Measurements from ENCODE around the gene ZNF205.

ZNF205 gene

DNA sequence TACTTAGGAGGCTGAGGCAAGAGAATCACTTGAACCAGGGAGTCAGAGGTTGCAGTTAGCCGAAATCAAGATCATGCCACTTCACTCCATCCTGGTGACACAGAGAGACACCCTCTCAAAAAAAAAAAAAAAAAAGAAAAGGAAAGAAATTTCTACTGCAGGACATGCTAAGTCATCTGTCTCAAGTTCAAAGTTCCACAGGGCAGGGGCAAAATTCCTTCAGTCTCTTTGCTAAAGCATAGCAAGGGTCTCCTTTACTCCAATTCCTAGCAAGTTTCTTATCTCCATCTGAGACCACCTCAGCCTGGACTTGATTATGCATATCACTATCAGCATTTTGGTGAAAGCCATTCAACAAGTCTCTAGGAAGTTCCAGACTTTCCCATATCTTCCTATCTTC is 27.9 kb upstream of the ZNF205 start:
- H3K36me3 ChIP-seq (ENCODE audit: control insufficient read depth in 2 of 2, insufficient read depth in 2 of 2, low read length in 2 of 2), result no peaks in the 10 kb centered on the region
- peaks cover 0 to 13% of the 10 kb centered on the region in 2 donors for H3K4me1 ChIP-seq (ENCODE audit: control insufficient read depth in 2 of 2, insufficient read depth in 2 of 2, low read length in 2 of 2)
- H3K27me3 ChIP-seq (ENCODE audit: control insufficient read depth in 2 of 2, insufficient read depth in 2 of 2, low read length in 2 of 2), result no peaks in the 10 kb centered on the region
- no peak overlapping the region for H3K4me3 ChIP-seq (ENCODE audit: low read length in 2 of 2)
- H3K27ac ChIP-seq (ENCODE audit: low read depth in 2 of 2, low read length in 2 of 2), result no peak overlapping the region
- H3K9ac ChIP-seq (ENCODE audit: low read depth in 1 of 2, low read length in 2 of 2), result no peak overlapping the region
- no peaks in the 10 kb centered on the region for H3K9me3 ChIP-seq (ENCODE audit: control insufficient read depth in 2 of 2, low read length in 2 of 2)

DNA sequence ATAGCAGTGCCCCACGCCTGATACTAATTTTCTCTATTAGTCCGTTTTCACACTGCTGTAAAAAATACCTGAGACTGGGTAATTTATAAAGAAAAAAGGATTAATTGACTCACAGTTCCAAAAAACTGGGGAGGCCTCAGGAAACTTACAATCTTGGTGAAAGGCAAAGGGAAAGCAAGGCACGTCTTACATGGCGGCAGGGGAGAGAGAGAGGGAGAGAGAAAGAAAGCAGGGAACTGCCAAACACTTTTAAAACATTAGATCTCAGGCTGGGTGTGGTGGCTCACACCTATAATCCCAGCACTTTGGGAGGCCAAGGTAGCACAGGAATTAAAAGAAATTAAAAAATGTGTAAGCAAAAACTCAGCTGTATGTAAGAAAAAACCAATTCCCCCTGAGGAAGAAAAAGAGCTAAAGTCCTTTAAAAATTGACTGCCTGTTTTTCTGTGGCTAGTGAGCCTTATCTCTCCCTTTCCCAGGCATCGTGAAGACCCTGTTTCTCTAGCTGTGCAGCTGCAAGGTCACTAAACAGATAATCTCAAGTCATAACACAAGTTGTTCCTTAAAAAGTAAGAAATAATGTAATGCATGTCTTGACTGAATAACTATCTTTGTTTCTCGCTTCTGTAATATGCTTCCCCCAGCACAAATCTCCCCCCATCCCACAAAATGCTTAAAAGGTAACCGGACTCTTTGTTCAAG is 27.3 kb upstream of the ZNF205 start:
- H3K9ac ChIP-seq (ENCODE audit: low read depth in 1 of 2, low read length in 2 of 2), result no peak overlapping the region
- H3K9me3 ChIP-seq (ENCODE audit: control insufficient read depth in 2 of 2, low read length in 2 of 2), result no peaks in the 10 kb centered on the region
- peaks cover 0 to 13% of the 10 kb centered on the region in 2 donors for H3K4me1 ChIP-seq (ENCODE audit: control insufficient read depth in 2 of 2, insufficient read depth in 2 of 2, low read length in 2 of 2)
- H3K27me3 ChIP-seq (ENCODE audit: control insufficient read depth in 2 of 2, insufficient read depth in 2 of 2, low read length in 2 of 2), result no peaks in the 10 kb centered on the region
- no peaks in the 10 kb centered on the region for H3K36me3 ChIP-seq (ENCODE audit: control insufficient read depth in 2 of 2, insufficient read depth in 2 of 2, low read length in 2 of 2)
- no peak overlapping the region for H3K27ac ChIP-seq (ENCODE audit: low read depth in 2 of 2, low read length in 2 of 2)
- H3K4me3 ChIP-seq (ENCODE audit: low read length in 2 of 2), result no peak overlapping the region

DNA sequence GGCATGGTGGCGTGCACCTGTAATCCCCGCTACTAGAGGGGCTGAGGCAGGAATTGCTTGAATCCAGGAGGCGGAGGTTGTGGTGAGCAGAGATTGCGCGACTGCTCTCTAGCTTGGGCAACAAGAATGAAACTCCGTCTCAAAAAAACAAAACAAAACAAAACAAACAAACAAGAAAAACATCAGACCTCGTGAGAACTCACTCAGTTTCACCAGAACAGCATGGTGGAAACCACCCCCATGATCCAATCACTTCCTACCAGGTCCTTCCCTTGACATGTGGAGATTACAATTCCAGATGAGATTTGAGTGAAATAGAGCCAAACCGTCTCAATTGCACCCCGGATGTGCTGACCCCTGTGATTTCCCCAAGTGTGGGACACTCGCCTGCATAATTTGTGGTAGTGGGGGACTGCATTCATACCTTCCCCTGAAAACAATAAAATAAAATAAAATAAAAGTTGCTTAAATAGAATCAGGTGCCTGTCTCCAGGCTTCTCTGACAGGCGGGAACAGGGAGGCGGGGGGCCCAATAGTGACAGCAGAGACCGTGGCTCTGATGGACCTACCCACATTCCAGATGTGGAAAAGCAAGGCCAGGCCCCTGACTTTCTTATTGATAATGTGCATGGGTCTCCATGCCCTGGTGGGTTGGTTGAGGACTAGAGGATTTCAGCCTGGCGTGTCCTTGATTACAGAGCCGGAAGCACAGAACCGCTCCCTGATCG is 26.4 kb upstream of the ZNF205 start:
- Histone ChIP-seq H3K9ac (ENCODE audit: low read depth in 1 of 2, low read length in 2 of 2) (no peak overlapping the region), H3K36me3 (ENCODE audit: control insufficient read depth in 2 of 2, insufficient read depth in 2 of 2, low read length in 2 of 2) (no peaks in the 10 kb centered on the region), H3K4me3 (ENCODE audit: low read length in 2 of 2) (peak overlapping the region in 1 of 2 donors; percentile 31), H3K27ac (ENCODE audit: low read depth in 2 of 2, low read length in 2 of 2) (peak overlapping the region in 1 of 2 donors; percentile 58), H3K9me3 (ENCODE audit: control insufficient read depth in 2 of 2, low read length in 2 of 2) (no peaks in the 10 kb centered on the region), H3K4me1 (ENCODE audit: control insufficient read depth in 2 of 2, insufficient read depth in 2 of 2, low read length in 2 of 2) (peaks cover 0 to 13% of the 10 kb centered on the region in 2 donors), H3K27me3 (ENCODE audit: control insufficient read depth in 2 of 2, insufficient read depth in 2 of 2, low read length in 2 of 2) (no peaks in the 10 kb centered on the region)

DNA sequence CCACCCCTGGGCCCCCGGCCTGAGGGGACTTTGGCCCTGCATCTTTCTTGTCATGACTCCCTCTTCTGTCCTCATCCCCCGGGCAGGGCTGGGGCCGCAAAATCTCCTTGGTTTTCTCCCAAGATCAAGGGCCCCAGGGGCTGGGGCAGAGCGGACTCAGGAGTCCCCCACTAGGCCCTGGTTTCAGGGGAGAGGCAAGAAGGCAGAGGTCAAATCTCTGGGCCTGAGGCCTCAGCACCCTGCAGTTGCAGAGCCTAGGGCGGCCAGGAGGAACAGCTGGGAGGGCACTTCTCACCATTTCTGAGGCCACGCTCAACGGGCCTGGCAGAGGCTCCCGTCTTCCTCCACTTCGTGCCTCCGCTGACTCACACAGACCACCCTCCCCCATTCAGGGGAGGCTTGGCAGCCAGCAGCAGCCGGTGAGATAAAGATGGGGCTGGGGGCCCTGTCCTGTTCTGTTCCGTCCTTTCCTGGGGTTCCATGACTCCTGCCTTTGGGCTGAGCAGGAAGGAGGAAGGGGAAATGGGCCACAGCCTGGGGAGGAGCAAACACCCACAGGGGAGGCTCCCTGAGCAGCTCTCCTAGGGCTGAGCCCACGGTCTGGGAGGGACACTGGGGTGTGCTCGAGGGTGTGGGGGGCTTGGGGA is 25.7 kb upstream of the ZNF205 start:
- H3K27me3 ChIP-seq (ENCODE audit: control insufficient read depth in 2 of 2, insufficient read depth in 2 of 2, low read length in 2 of 2), result peaks cover 0 to 2% of the 10 kb centered on the region in 2 donors
- peak overlapping the region in 1 of 2 donors; percentile 32 for H3K9ac ChIP-seq (ENCODE audit: low read depth in 1 of 2, low read length in 2 of 2)
- peaks cover 0 to 13% of the 10 kb centered on the region in 2 donors for H3K4me1 ChIP-seq (ENCODE audit: control insufficient read depth in 2 of 2, insufficient read depth in 2 of 2, low read length in 2 of 2)
- H3K27ac ChIP-seq (ENCODE audit: low read depth in 2 of 2, low read length in 2 of 2), result peak overlapping the region in 1 of 2 donors; percentile 58
- no peaks in the 10 kb centered on the region for H3K9me3 ChIP-seq (ENCODE audit: control insufficient read depth in 2 of 2, low read length in 2 of 2)
- H3K4me3 ChIP-seq (ENCODE audit: low read length in 2 of 2), result peak overlapping the region; percentile 21 to 31
- H3K36me3 ChIP-seq (ENCODE audit: control insufficient read depth in 2 of 2, insufficient read depth in 2 of 2, low read length in 2 of 2), result no peaks in the 10 kb centered on the region

DNA sequence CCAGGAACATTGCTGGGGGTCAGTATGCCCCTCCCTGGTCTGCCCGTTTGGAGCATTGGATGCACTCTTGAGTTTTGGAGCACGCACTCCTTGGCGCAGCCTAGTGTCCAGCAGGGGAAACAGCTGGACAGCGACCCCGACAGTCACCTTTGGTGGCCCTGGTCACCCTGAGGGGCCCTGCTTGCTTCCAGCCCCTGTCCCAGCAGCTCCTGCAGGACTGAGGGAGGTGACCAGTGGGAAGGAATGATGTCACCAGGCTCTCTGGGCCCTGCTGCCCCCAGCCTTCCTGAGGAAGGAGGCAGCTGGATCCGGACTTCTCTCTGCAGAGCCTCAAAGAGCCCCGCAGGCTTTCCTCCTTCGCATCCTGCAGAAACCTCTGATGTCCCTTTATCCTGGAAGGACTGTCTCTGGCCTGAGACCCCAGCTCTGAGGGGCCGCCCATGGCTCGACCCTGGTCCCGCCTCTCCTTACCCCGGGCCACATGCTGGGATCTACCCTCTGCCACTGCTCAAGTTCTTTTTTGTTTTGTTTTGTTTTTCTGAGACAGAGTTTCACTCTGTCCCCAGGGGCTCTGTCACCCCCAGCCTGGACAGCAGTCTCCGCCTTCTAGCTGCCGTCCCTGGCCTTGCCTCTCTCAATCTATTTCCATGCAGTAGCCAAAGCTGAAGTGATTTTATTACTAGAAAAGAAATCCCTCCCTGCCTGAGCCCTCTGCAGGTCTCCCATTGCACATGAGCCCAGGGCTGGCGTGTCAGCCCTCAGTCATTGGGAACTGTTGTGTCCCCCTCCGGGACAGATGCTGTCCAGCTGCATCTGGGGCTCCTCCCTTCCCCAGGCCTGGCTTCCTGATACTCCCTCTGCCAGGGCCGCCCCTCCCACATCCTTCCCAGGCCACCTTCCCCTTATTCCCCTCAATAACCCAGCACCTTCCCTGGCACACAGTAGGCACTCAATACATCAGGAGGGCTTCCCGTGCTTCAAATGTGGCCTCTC is 24.8 kb upstream of the ZNF205 start:
- H3K27me3 ChIP-seq (ENCODE audit: control insufficient read depth in 2 of 2, insufficient read depth in 2 of 2, low read length in 2 of 2), result peaks cover 0 to 2% of the 10 kb centered on the region in 2 donors
- peak overlapping the region; percentile 21 to 31 for H3K4me3 ChIP-seq (ENCODE audit: low read length in 2 of 2)
- peak overlapping the region in 1 of 2 donors; percentile 58 for H3K27ac ChIP-seq (ENCODE audit: low read depth in 2 of 2, low read length in 2 of 2)
- H3K9ac ChIP-seq (ENCODE audit: low read depth in 1 of 2, low read length in 2 of 2), result peak overlapping the region in 1 of 2 donors; percentile 32
- no peaks in the 10 kb centered on the region for H3K9me3 ChIP-seq (ENCODE audit: control insufficient read depth in 2 of 2, low read length in 2 of 2)
- H3K36me3 ChIP-seq (ENCODE audit: control insufficient read depth in 2 of 2, insufficient read depth in 2 of 2, low read length in 2 of 2), result no peaks in the 10 kb centered on the region
- H3K4me1 ChIP-seq (ENCODE audit: control insufficient read depth in 2 of 2, insufficient read depth in 2 of 2, low read length in 2 of 2), result peaks cover 0 to 13% of the 10 kb centered on the region in 2 donors

DNA sequence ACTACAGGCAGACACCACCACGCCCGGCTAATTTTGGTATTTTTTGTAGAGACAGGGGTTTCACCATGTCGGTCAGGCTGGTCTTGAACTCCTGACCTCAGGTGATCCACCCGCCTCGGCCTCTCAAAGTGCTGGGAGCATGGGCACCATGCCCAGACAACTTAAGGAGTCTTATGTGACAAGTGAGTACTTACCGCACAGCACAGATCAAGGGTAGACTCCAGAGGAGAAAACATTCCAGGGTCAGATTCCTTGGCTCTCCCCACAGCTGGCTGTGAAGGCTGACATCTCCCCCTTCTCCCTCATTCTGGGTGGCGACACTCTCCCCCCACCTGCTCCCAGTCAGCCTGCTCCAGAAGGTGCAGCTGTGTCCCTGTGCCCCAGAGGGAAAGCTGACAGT is 23.9 kb upstream of the ZNF205 start:
- Histone ChIP-seq H3K4me1 (ENCODE audit: control insufficient read depth in 2 of 2, insufficient read depth in 2 of 2, low read length in 2 of 2) (peaks cover 0 to 13% of the 10 kb centered on the region in 2 donors), H3K27me3 (ENCODE audit: control insufficient read depth in 2 of 2, insufficient read depth in 2 of 2, low read length in 2 of 2) (peaks cover 0 to 2% of the 10 kb centered on the region in 2 donors), H3K9ac (ENCODE audit: low read depth in 1 of 2, low read length in 2 of 2) (no peak overlapping the region), H3K4me3 (ENCODE audit: low read length in 2 of 2) (no peak overlapping the region), H3K27ac (ENCODE audit: low read depth in 2 of 2, low read length in 2 of 2) (no peak overlapping the region), H3K9me3 (ENCODE audit: control insufficient read depth in 2 of 2, low read length in 2 of 2) (no peaks in the 10 kb centered on the region), H3K36me3 (ENCODE audit: control insufficient read depth in 2 of 2, insufficient read depth in 2 of 2, low read length in 2 of 2) (no peaks in the 10 kb centered on the region)

DNA sequence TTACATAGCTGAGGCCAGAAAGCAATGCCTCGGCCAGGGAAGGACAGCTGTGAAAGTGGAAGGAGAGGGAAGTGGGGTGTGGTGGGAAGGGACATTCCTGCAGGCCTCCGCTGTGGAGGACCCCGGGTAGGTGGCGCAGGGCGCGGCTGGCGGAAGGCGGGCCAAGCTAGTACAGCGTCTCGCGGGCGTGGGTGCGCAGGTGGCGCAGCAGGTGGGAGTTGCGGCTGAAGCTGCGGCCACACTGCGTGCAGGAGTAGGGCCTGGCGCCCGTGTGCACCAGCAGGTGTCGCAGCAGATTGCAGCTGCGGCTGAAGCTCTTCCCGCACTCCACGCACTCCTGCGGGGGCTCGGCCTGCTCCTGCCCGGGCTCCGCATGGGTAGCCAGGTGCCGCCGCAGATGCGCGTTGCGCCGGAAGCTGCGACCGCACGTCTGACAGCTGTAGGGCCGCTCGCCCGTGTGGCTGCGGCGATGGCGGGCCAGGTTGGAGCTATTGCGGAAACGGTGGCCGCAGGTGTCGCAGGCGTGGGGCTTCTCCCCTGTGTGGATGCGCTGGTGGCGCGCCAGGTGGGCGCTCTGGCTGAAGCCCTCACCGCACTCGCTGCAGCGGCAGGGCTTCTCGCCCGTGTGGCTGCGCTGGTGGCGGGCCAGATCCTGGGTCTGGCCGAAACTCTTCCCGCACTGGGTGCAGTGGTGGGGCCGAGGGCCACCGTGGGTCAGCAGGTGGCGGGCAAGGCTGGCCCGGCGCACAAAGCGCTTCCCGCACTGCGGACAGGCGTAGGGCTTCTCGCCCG is 23.3 kb upstream of the ZNF205 start:
- H3K27ac ChIP-seq (ENCODE audit: low read depth in 2 of 2, low read length in 2 of 2), result no peak overlapping the region
- H3K9ac ChIP-seq (ENCODE audit: low read depth in 1 of 2, low read length in 2 of 2), result no peak overlapping the region
- H3K36me3 ChIP-seq (ENCODE audit: control insufficient read depth in 2 of 2, insufficient read depth in 2 of 2, low read length in 2 of 2), result no peaks in the 10 kb centered on the region
- H3K27me3 ChIP-seq (ENCODE audit: control insufficient read depth in 2 of 2, insufficient read depth in 2 of 2, low read length in 2 of 2), result peaks cover 0 to 2% of the 10 kb centered on the region in 2 donors
- H3K4me1 ChIP-seq (ENCODE audit: control insufficient read depth in 2 of 2, insufficient read depth in 2 of 2, low read length in 2 of 2), result peaks cover 0 to 13% of the 10 kb centered on the region in 2 donors
- no peaks in the 10 kb centered on the region for H3K9me3 ChIP-seq (ENCODE audit: control insufficient read depth in 2 of 2, low read length in 2 of 2)
- no peak overlapping the region for H3K4me3 ChIP-seq (ENCODE audit: low read length in 2 of 2)

DNA sequence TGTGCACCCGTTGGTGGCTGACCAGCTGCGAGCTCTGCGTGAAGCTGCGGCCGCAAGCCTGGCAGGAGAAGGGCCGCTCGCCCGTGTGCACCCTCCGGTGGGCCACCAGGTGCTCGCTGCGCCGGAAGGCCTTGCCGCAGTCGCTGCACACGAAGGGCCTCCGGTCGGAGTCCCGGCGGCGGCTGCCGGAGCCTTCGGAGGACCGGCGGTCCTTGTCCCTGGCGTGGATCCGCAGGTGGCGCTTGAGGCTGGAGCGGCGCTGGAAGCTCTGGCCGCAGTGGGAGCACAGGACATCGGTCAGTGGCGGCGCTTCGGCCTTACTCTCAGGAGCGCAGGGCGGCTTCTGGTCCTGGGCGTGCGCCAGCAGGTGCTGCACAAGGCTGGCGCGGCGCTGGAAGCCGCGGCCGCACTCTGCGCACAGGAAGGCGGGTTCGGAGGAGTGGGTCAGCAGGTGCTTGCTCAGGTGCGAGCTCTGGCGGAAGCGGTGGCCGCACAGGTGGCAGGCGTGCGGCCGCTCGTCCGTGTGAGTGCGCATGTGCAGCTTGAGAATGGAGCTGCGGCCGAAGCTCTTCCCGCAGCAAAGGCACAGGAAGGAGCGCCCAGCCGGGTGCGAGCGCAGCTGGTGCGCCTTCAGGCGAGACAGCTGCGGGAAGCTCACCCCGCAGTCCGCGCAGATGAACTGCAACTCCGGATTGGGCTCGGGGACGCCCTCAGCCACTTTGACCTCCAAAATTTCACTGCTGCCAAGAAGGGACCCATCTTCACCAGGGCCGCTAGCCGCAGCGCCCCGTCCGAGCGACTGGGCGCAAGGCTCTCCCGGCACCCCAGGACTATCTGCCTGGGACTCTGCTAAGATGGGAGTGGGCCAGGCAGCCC is 22.4 kb upstream of the ZNF205 start:
- Histone ChIP-seq H3K9ac (ENCODE audit: low read depth in 1 of 2, low read length in 2 of 2) (no peak overlapping the region), H3K27me3 (ENCODE audit: control insufficient read depth in 2 of 2, insufficient read depth in 2 of 2, low read length in 2 of 2) (peaks cover 0 to 2% of the 10 kb centered on the region in 2 donors), H3K36me3 (ENCODE audit: control insufficient read depth in 2 of 2, insufficient read depth in 2 of 2, low read length in 2 of 2) (no peaks in the 10 kb centered on the region), H3K9me3 (ENCODE audit: control insufficient read depth in 2 of 2, low read length in 2 of 2) (no peaks in the 10 kb centered on the region), H3K27ac (ENCODE audit: low read depth in 2 of 2, low read length in 2 of 2) (no peak overlapping the region), H3K4me1 (ENCODE audit: control insufficient read depth in 2 of 2, insufficient read depth in 2 of 2, low read length in 2 of 2) (peaks cover 0 to 13% of the 10 kb centered on the region in 2 donors), H3K4me3 (ENCODE audit: low read length in 2 of 2) (no peak overlapping the region)
